NCI-H345 (cell line): ENCODE results near the gene RTBDN.

Experiments used
- DNase-seq: peaks from one replicate; lab custom pipeline; 2025; lab: John Stamatoyannopoulos, UW

The RTBDN gene

DNA sequence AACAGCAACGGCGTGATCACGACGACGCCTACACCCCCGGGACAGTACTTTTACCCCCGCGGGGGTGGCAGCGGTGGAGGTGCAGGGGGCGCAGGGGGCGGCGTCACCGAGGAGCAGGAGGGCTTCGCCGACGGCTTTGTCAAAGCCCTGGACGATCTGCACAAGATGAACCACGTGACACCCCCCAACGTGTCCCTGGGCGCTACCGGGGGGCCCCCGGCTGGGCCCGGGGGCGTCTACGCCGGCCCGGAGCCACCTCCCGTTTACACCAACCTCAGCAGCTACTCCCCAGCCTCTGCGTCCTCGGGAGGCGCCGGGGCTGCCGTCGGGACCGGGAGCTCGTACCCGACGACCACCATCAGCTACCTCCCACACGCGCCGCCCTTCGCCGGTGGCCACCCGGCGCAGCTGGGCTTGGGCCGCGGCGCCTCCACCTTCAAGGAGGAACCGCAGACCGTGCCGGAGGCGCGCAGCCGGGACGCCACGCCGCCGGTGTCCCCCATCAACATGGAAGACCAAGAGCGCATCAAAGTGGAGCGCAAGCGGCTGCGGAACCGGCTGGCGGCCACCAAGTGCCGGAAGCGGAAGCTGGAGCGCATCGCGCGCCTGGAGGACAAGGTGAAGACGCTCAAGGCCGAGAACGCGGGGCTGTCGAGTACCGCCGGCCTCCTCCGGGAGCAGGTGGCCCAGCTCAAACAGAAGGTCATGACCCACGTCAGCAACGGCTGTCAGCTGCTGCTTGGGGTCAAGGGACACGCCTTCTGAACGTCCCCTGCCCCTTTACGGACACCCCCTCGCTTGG is 42.1 kb downstream of the RTBDN start:
- peak; percentile 27 for DNase-seq

DNA sequence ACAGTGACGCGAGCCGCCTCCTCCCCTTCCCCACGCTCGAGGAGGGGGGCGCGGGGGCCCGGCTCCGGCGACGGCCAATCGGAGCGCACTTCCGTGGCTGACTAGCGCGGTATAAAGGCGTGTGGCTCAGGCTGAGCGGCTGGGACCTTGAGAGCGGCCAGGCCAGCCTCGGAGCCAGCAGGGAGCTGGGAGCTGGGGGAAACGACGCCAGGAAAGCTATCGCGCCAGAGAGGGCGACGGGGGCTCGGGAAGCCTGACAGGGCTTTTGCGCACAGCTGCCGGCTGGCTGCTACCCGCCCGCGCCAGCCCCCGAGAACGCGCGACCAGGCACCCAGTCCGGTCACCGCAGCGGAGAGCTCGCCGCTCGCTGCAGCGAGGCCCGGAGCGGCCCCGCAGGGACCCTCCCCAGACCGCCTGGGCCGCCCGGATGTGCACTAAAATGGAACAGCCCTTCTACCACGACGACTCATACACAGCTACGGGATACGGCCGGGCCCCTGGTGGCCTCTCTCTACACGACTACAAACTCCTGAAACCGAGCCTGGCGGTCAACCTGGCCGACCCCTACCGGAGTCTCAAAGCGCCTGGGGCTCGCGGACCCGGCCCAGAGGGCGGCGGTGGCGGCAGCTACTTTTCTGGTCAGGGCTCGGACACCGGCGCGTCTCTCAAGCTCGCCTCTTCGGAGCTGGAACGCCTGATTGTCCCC is 42.9 kb downstream of the RTBDN start, which contains the start of gene JUNB:
TSS of gene JUNB (plus strand) at position 142 of the 706 bp plus-strand sequence. CDS start at position 428, 286 bp downstream.
- DNase-seq = peak; percentile 79

DNA sequence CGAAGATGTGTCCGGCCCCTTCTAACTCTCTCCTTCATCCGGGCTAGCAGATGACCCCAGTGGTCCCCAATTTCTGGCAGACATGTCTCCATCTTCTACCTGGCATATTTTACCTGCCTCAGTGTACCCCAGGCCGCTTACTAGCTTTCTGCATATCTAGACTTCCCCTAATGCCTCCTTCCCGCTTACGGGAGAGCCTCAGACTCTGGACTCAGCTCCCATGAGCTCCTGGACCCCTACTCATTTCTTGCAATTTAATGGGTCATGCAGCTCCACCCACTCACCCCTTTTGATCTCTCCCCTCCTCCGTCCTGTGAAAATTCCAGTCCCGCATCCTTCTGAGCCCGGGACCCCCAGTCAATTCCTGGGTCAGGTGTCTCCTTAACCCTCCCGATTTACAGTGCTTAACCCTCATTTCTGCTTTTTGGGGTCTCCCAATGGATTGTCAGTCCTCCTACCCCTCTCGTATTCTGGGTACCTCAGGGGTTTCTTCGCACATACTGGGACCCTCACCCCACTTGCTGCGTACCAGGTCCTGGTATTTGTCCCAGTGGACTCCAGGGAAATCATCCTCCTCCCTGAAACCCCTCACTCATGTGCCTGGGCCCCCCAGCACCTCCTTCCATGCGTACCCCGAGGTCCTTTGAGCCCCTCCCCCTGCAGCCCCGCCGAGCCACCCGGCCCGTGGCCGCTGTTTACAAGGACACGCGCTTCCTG is 43.6 kb downstream of the RTBDN start:
- DNase-seq = no peak

DNA sequence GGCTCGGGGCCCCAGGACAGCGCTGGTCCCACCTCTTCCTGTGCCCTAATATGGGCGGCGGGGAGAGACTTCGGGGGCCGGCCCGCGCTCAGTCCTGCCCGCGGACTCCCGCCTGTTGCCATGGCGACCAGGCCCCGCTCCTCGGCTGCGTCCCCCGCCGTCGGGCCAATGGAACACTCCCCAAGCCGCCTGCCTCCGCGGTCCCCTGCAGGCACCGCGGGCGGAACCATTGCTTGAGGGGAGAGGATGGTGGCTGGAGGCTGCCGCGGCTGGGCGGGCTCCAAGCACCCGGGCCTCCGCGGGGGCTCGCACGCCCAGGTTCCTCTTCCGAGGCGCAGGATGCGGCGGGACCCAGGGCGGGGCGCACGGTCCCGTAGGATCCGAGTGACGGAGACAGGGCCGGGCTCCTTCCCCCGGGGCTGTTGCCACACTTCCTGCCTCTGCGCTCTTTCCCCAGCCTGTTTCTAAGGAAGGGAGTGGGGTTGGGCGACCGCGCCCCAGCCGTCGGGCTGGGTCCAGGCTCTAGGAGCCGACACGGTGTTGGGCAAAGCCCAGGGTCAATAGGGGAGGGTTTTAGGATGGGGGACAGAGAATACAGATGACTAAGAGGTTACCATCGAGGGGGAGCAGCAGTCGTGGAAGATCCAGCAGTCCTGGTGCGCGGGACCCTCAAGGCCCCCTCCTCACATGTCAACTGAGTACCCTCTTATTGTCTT is 44.3 kb downstream of the RTBDN start:
- peak; percentile 64 for DNase-seq

DNA sequence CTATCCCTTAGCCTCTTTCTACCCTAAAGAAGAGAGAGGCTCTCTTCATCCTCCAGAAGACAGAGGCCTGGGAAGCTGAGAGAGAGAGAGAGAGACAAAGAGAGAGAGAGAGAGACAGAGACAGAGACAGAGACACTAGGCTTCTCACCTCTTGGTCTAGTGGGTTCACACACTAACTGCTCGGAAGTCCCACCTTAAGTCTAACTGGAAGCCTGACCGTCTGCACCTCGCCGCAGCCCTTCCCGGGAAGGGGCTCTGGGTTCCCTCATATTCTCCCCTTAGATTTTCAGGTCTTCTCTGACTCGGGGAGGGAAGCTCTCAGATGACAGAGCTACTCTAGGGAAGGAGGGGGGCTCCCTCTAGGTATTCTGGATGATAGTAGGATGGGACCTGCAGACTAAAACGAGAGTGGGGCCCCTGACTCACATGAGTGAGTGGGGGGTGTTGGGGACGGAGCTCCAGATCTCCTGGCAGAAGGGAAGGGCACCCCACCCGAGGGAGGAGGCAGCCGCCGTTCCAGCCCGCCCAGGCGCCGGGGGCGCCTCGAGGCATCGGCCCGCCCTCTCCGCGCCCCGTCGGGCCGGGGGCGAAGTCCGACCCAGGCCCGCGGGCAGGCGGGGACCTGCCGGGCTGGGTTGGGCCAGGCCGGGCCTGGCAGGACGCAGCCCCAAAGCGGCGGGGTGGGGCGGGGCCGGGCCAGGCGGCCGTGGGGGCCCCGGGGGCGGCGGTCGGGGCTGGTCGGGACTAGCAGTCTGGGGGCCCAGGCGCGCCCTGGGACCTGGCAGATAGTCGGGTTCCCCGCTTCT is 45.1 kb downstream of the RTBDN start:
- no peak for DNase-seq

DNA sequence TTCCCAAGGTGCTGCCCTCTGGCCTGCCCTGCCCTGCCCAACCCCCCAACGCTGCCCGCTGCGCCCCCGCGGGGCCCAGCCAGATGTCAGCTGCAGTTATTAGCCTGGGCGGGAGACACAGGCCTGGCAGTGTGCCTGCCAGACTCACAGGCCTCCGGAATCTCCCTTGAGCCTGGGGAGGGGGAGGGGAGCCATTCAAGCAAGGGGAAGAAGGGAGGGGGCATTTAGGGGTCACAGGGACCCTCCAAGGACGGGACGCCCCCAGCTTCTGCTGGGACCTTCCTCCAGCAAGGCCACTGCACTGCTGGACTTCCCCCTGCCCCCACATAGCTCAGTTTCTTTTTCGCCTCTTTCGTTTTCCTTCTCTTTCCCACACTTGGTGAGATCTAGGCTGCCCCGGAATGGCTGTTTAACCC is 45.7 kb downstream of the RTBDN start:
- DNase-seq = no peak

DNA sequence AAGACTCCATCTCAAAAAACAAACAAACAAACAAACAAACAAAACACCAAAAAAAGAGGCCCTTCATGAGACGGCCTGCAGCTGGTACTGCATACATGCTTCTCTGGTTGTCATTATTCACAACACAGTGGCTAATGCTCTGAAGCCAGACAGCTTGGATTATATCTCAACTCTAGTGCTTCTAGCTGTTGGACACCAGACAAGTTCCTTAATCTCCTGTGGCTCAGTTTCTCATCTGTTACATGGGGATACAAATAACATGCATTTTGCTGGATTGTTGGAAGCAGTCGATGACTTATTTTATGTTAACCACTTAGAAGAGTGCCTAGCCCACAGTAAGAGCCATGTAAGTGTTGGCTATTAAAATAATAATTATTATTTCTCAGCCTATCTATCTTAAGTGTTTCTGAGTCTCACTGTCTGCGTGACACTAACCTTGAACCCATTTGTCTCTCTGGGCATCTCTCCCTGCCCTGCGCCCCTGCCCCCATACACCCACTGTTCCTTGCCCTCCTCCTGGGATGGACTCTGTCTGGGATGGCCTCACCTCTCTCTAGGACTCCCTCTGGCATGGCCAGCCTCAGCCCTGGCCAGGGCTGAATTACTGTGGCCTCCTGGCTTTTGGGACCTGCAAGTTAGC is 46.2 kb downstream of the RTBDN start:
- DNase-seq = no peak

DNA sequence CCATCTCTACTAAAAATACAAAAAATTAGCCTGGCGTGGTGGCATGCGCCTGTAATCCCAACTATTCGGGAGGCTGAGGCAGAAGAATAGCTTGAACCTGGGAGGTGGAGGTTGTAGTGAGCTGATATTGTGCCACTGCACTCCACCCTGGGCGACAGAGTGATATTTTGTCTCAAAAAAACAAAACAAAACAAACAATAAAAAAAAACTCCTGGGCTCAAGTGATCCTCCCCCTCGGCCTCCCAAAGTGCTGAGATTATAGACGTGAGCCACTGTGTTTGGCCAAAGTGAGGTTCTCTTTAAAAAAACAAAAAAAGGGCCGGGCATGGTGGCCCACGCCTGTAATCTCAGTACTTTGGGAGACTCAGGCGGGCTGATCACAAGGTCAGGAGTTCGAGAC is 46.9 kb downstream of the RTBDN start:
- no peak for DNase-seq

DNA sequence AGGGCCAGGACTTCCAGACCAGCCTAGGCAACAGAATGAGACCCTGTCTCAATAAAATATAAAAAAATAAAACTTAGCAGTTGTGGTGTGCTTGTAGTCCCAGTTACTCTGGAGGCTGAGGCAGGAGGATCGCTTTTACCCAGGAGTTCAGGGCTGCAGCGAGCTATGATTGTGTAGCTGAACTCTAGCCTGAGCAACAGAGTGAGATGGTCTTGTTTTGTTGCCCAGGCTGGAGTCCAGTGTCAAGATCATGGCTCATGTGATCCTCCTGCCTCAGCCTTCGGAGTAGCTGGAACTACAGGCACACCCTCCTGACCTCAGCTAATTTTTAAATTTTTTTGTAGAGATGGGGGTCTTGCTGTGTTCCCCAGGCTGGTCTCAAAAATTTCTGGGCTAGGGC is 47.4 kb downstream of the RTBDN start:
- DNase-seq = no peak

DNA sequence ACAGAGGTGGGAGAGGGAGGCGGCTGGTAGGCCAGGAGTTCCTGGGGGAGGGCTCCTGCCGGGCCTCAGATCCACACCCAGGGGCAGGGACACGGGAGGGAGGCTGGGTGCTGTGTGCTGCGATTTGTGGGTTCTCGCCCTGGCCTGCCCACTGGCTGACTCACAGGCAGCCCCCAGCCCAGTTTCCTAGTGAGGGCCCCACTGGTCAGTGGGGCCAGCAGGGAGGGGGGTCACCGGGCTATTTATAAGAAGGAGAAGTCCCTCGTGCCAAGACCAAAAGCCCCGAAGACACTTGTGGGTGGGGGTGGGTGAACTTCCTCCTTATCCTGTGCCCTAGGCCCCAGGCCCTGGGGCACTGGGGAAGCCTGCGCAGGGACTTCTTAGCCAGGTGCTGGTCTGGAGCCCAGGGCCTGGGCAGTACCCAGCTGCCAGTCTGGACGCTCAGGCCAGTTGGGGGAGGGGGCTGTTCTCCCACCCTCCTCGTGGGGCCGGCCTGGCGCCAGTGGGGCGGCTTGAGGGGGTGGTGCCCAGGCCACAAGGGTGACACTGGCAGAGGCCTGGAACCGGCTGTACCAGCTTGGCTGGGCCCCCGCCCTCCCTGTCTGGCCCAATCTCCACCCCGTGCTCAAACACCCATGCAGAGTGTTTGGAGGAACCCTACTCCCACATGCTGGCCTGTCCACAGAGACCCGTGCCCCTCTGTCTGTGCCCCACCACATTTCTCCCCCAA is 48.1 kb downstream of the RTBDN start:
- no peak for DNase-seq

DNA sequence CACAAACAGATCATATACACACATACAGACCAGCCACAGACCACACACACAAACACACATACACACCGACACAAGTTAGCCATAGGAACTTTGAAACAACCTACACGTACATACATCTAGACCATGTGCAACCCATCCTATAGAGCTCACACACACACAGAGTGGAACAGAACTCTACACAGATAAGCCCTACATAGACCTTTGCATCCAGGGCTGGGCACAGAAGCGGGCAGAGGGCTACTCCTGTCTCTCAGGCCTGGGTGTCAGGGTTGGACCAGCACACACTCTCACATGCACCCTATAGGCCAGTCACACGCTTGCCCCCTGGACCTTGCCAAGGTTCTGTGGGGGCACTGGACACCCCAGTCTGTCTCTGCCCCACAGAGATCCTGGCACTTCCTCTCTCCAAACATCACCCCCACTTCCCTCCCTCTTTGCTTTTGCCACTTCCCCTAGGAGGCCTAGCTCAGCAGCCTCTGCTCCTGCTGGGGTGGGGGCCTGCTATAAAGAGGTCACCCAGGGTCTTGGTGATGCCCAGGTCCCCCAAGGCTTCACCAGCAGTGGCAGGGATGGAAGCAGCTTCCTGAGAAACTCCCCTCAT is 48.8 kb downstream of the RTBDN start:
- no peak for DNase-seq

DNA sequence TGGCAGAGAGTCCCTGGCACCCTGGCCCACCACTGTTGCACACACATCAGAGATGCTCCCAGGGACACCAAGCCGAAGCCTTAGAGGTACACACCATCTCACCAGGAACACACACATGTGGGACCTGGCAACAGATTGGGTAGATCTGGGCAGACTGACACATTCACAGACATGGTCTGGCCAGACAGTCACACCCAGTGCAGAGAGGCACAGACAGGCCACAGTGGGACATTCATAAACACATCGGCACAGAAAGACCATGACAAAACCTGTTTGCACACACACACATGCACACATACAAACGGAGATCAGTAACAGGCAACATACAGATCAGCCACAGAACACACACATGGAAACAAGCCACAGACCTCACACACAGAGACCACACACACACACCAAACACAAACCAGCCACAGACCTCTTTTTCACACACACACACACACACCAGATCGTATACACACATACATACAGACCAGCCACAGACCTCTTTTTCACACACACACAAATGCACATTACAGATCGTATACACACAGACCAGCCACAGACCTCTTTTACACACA is 49.4 kb downstream of the RTBDN start:
- no peak for DNase-seq

DNA sequence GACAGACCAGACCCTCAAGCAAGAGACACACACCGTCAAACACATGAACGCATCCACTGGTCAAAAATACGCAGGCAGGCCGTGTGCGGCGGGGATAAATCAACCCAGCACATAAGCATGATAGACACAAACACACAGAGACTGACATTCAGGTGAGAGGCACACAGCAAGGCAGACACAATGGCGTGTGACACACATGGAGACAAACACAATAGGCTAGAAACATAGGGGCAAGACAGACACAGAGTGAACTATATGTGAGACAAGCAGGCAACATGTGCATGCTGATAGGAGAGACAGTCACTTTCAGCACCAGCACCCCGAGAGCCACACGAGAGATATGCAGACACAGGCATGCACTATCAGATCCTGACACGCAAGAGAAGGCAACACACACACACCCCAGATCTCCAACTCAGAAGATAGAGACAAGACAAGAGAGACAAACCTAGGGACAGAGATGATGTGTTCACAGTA is 49.9 kb downstream of the RTBDN start:
- DNase-seq = no peak

DNA sequence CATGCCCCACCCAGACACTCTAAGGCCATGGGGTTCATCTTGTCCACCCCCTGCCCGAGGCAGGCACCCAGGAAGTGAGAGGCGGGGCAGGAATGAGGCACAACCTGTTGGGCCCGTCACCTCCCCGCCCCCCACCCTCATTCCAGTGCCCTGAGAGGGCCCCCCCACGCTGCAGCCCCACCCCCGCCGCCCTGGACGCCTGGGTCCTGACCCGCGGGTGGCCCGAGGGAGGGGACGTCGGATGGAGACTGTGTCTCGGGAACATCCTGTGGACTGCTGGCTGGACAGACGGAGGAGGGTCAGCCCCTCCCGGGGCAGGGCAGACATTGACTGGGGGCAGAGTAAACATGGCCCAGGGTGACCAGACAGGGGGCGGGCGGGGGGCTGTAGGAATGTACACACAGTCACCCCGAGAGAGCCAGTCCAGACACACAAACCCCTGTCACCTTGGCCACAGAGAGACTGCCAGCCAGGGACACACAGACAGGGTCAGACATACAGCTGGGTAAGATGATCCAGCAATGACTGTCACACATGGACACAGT is 50.5 kb downstream of the RTBDN start:
- no peak for DNase-seq

DNA sequence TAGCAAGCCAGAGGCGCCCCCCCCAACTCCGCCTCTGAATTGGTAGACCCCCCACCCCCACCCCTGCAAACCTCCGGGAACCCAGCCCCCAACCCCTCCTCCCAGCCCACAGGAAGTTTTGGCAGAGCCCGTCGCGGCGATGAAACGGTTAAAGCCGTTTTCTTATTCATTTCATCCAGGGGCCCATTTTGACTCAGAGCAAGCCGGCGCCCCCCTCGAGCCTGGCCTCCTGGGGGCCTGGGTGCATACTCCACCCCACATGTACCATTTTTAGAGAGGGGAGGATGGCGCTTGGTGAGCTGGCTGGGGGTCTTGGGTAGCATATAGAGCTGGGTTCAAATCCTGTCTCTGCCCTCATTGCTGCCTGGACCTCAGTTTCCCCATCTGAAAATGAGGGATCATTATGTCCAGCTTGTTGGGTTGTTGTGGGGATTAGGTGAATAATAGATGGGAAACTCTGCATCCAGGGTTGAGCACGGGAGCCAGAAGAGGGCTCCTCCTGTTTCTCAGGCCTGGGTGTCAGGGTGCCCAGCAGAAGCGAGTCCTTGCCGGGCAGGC is 51.0 kb downstream of the RTBDN start:
- no peak for DNase-seq

DNA sequence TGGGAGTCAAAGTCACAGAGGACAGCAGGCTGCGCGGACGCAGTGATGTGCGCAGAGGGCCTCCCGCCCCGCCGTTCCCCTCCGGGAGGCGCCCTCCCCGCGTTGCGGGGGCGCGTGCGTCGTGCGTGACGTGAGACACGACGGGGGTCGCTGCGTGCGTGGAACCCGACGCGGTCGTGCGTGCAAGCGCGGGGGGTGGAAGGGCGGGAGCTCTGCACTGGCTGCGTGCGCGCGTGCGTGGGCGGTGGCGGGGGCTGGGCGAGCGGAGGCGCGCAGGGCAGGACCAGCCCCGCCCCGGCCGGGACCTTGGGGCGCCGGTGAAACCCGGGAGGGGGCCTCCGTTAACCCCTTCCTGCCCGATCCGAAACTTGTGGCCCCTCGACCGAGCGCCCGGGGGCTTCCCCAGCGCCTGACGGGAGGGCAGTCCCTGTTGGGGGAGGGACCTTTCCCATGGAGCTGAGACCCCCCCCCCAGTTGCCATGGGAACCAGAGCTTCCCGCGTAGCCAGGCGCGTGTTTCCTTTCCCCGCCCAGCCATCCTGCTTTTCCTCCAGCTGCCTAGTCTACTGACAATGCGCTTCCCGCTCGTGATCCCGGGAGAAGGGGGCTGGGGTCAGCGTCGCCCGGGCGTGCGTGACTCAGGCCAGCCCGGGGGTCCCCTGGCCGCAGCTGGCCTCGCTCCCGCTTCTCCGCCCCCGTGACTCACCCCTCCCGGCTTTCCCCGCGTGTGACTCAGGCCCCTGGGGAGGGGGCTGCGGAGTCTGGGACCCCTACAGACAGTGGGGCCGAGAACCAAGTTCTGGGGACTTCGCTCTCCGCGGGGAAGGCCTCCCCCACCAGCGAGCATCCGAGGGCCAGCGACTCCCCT is 51.7 kb downstream of the RTBDN start:
- peak; percentile 44 for DNase-seq

DNA sequence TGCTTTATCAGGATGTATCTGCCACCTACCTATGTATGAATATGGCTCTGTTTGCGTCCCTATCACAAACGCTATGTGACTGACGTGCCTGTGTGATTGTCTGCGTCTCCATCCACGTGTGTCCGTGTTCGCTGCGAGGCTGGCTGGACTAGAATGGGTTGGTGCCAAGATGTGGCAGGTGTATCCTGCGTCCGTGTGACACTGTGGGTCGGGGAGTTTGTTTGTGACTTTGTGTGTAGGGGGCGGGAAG is 52.3 kb downstream of the RTBDN start:
- DNase-seq = no peak
